ENCODE data around the gene UNCX. TPM values are rescaled to one million over a fixed set of nuclear protein-coding genes. Genes with fewer than 3 reads are reported as not detected.

The UNCX gene
- polyA plus RNA-seq, 4 donors, result not detected

- no peak for FAIRE-seq
- Histone ChIP-seq H3K4me1 (ENCODE audit: control insufficient read depth in 3 of 3, insufficient read depth in 2 of 3, low read depth in 1 of 3, low read length in 2 of 3) (no peaks in the 10 kb centered on the region), H3K27me3 (ENCODE audit: control insufficient read depth in 3 of 3, insufficient read depth in 3 of 3, low read length in 3 of 3) (peaks cover 20 to 96% (median 61%) of the 10 kb centered on the region in 3 donors), H3K9me3 (ENCODE audit: control insufficient read depth in 2 of 2, insufficient read depth in 1 of 2, low read depth in 1 of 2, low read length in 1 of 2) (peaks cover 0 to 12% of the 10 kb centered on the region in 2 donors), H3K27ac (ENCODE audit: low read depth in 1 of 3, low read length in 2 of 3) (no peak overlapping the region), H3K36me3 (ENCODE audit: control insufficient read depth in 3 of 3, insufficient read depth in 2 of 3, low read depth in 1 of 3, low read length in 3 of 3) (no peaks in the 10 kb centered on the region), H3K4me3 (ENCODE audit: low read depth in 1 of 3, low read length in 3 of 3) (no peak overlapping the region)
- DNase-seq, result no peak
- 5 to 9% (median 7%) methylated on average over 47 to 48 of the region's 48 CpGs for WGBS, 3 donors
Observed at GRCh38 chr7:1247527-1248041, 14.9 kb downstream of the UNCX start.

- Histone ChIP-seq H3K9me3 (ENCODE audit: control insufficient read depth in 2 of 2, insufficient read depth in 1 of 2, low read depth in 1 of 2, low read length in 1 of 2) (peaks cover 0 to 12% of the 10 kb centered on the region in 2 donors), H3K4me1 (ENCODE audit: control insufficient read depth in 3 of 3, insufficient read depth in 2 of 3, low read depth in 1 of 3, low read length in 2 of 3) (no peaks in the 10 kb centered on the region), H3K27ac (ENCODE audit: low read depth in 1 of 3, low read length in 2 of 3) (no peak overlapping the region), H3K4me3 (ENCODE audit: low read depth in 1 of 3, low read length in 3 of 3) (no peak overlapping the region), H3K27me3 (ENCODE audit: control insufficient read depth in 3 of 3, insufficient read depth in 3 of 3, low read length in 3 of 3) (peaks cover 16 to 96% (median 56%) of the 10 kb centered on the region in 3 donors), H3K36me3 (ENCODE audit: control insufficient read depth in 3 of 3, insufficient read depth in 2 of 3, low read depth in 1 of 3, low read length in 3 of 3) (no peaks in the 10 kb centered on the region)
- FAIRE-seq (no peak), DNase-seq (no peak)
- WGBS, 3 donors, result 7 to 8% (median 8%) methylated on average over 26 to 27 of the region's 27 CpGs
Observed at GRCh38 chr7:1248143-1248915, 15.7 kb downstream of the UNCX start.

GRCh38 chr7:1248916-1249581 lies 16.4 kb downstream of the UNCX start:
- Histone ChIP-seq H3K4me1 (ENCODE audit: control insufficient read depth in 3 of 3, insufficient read depth in 2 of 3, low read depth in 1 of 3, low read length in 2 of 3) (peaks cover 0 to under 1% (median 0%) of the 10 kb centered on the region in 3 donors), H3K27ac (ENCODE audit: low read depth in 1 of 3, low read length in 2 of 3) (no peak overlapping the region), H3K27me3 (ENCODE audit: control insufficient read depth in 3 of 3, insufficient read depth in 3 of 3, low read length in 3 of 3) (peaks cover 16 to 97% (median 54%) of the 10 kb centered on the region in 3 donors), H3K4me3 (ENCODE audit: low read depth in 1 of 3, low read length in 3 of 3) (no peak overlapping the region), H3K36me3 (ENCODE audit: control insufficient read depth in 3 of 3, insufficient read depth in 2 of 3, low read depth in 1 of 3, low read length in 3 of 3) (no peaks in the 10 kb centered on the region), H3K9me3 (ENCODE audit: control insufficient read depth in 2 of 2, insufficient read depth in 1 of 2, low read depth in 1 of 2, low read length in 1 of 2) (peaks cover 0 to 8% of the 10 kb centered on the region in 2 donors)
- DNase-seq (no peak), FAIRE-seq (no peak)
- WGBS, 3 donors, result 8 to 11% (median 9%) methylated on average over 20 to 26 of the region's 26 CpGs

GRCh38 chr7:1249731-1250130 lies 17.1 kb downstream of the UNCX start:
- H3K27ac ChIP-seq (ENCODE audit: low read depth in 1 of 3, low read length in 2 of 3), result no peak overlapping the region
- FAIRE-seq, result no peak
- peaks cover 16 to 96% (median 48%) of the 10 kb centered on the region in 3 donors for H3K27me3 ChIP-seq (ENCODE audit: control insufficient read depth in 3 of 3, insufficient read depth in 3 of 3, low read length in 3 of 3)
- no peak for DNase-seq
- peaks cover 0 to 2% (median 0%) of the 10 kb centered on the region in 3 donors for H3K4me1 ChIP-seq (ENCODE audit: control insufficient read depth in 3 of 3, insufficient read depth in 2 of 3, low read depth in 1 of 3, low read length in 2 of 3)
- 7 to 11% (median 9%) methylated on average over 13 to 14 of the region's 14 CpGs for WGBS, 3 donors
- peaks cover 0 to 1% of the 10 kb centered on the region in 2 donors for H3K9me3 ChIP-seq (ENCODE audit: control insufficient read depth in 2 of 2, insufficient read depth in 1 of 2, low read depth in 1 of 2, low read length in 1 of 2)
- no peak overlapping the region for H3K4me3 ChIP-seq (ENCODE audit: low read depth in 1 of 3, low read length in 3 of 3)
- no peaks in the 10 kb centered on the region for H3K36me3 ChIP-seq (ENCODE audit: control insufficient read depth in 3 of 3, insufficient read depth in 2 of 3, low read depth in 1 of 3, low read length in 3 of 3)

DNA sequence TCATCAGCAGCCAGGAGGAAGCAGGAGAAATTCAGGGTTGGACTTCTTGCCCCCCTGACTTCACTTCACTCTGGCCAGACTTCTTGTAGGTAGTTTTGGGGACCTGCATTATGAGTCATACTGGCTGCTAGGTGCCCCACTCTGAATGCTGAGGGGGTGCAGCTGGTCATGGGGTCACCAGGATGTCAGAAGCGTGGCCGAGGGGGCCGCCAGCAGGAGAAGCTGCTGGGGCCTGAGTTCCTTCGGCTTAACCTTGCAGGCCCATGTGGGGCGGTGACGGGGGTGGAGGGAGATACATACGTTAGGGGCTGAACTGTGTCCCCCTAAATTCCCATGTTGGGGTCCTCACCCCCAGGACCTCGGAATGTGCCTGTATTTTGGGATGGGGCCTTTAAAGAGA lies 18.2 kb downstream of the UNCX start:
- Histone ChIP-seq H3K4me1 (ENCODE audit: control insufficient read depth in 3 of 3, insufficient read depth in 2 of 3, low read depth in 1 of 3, low read length in 2 of 3) (peaks cover 0 to 2% (median 0%) of the 10 kb centered on the region in 3 donors), H3K27ac (ENCODE audit: low read depth in 1 of 3, low read length in 2 of 3) (no peak overlapping the region), H3K27me3 (ENCODE audit: control insufficient read depth in 3 of 3, insufficient read depth in 3 of 3, low read length in 3 of 3) (peaks cover 19 to 96% (median 39%) of the 10 kb centered on the region in 3 donors), H3K36me3 (ENCODE audit: control insufficient read depth in 3 of 3, insufficient read depth in 2 of 3, low read depth in 1 of 3, low read length in 3 of 3) (no peaks in the 10 kb centered on the region), H3K9me3 (ENCODE audit: control insufficient read depth in 2 of 2, insufficient read depth in 1 of 2, low read depth in 1 of 2, low read length in 1 of 2) (no peaks in the 10 kb centered on the region), H3K4me3 (ENCODE audit: low read depth in 1 of 3, low read length in 3 of 3) (no peak overlapping the region)
- WGBS, 3 donors, result 82 to 88% (median 87%) methylated on average over 8 of the region's 8 CpGs
- DNase-seq (no peak), FAIRE-seq (no peak)

DNA sequence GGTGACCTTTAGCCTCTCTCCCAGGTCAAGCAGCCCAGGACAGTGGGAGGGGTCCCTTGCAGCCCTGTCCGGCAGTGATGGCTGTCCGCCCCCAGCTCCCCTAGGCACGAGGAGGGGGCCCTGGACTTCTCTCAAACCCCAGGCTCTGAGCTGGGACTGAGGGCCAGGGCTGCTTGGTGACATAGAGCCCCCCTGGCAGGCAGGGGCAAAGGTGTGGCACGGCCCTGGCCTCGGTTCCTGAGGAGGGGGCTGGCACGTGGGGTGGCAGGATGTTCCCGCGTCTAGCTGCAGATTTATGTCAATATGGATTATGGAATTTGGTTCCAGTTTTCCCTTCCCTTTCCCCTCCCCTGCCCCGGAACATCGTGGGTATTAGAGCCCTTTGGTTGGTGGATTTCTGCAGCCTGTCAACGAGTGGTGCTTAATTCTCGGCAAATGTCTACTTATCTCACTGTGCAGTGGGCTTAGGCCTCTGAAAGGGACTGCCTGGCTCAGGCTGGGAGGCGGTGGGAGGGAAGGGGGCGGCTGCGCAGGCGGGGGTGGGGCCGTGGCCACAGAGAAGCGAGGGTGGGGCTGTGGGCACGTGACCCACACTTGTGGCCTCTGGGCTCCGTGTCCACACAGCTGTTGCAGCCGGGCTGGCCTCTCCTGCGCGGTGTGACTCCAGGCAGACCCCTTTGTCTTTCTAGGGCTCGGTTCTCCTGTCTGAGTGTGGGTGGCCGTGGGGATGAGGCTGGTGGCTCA lies 19.3 kb downstream of the UNCX start:
- no peak for DNase-seq
- no peak for FAIRE-seq

DNA sequence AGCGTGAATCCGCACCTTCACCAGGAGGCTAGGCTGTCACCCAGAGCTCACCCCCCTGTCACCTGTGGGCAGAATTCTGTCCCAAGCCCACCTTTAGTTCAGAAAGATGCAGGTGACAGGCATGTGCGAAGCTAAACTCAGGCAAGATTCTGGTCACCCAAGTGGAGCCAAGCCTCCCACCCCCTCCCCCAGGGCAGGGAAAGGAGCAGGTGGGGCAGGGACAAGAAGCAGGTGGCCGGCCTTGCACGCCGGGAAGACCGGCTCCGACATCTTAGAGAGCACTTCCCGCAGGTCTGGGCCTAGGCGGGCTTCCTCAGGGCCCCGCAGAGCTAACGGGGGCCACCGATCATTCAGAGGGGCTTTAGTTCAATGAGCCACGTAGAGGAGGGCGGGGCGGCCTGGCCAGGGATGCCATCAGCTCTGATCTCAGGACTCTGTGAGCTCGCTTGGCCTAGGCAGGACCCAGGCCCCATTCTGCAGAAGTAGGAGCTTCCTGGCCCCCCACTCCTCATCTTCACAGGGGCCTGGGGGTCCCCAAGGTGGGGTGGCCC lies 19.9 kb downstream of the UNCX start:
- no peak overlapping the region for H3K4me3 ChIP-seq (ENCODE audit: low read depth in 1 of 3, low read length in 3 of 3)
- DNase-seq (no peak), FAIRE-seq (no peak)
- no peaks in the 10 kb centered on the region for H3K36me3 ChIP-seq (ENCODE audit: control insufficient read depth in 3 of 3, insufficient read depth in 2 of 3, low read depth in 1 of 3, low read length in 3 of 3)
- H3K9me3 ChIP-seq (ENCODE audit: control insufficient read depth in 2 of 2, insufficient read depth in 1 of 2, low read depth in 1 of 2, low read length in 1 of 2), result no peaks in the 10 kb centered on the region
- H3K4me1 ChIP-seq (ENCODE audit: control insufficient read depth in 3 of 3, insufficient read depth in 2 of 3, low read depth in 1 of 3, low read length in 2 of 3), result peaks cover 0 to 2% (median 0%) of the 10 kb centered on the region in 3 donors
- H3K27me3 ChIP-seq (ENCODE audit: control insufficient read depth in 3 of 3, insufficient read depth in 3 of 3, low read length in 3 of 3), result peaks cover 11 to 97% (median 31%) of the 10 kb centered on the region in 3 donors
- no peak overlapping the region for H3K27ac ChIP-seq (ENCODE audit: low read depth in 1 of 3, low read length in 2 of 3)
- 53 to 77% (median 62%) methylated on average over 17 of the region's 17 CpGs for WGBS, 3 donors

More for the DNA sequence above, 19.3 kb downstream of the UNCX start:
- Histone ChIP-seq H3K4me1 (ENCODE audit: control insufficient read depth in 3 of 3, insufficient read depth in 2 of 3, low read depth in 1 of 3, low read length in 2 of 3) (peaks cover 0 to 2% (median 0%) of the 10 kb centered on the region in 3 donors), H3K27ac (ENCODE audit: low read depth in 1 of 3, low read length in 2 of 3) (no peak overlapping the region), H3K9me3 (ENCODE audit: control insufficient read depth in 2 of 2, insufficient read depth in 1 of 2, low read depth in 1 of 2, low read length in 1 of 2) (no peaks in the 10 kb centered on the region), H3K36me3 (ENCODE audit: control insufficient read depth in 3 of 3, insufficient read depth in 2 of 3, low read depth in 1 of 3, low read length in 3 of 3) (no peaks in the 10 kb centered on the region), H3K27me3 (ENCODE audit: control insufficient read depth in 3 of 3, insufficient read depth in 3 of 3, low read length in 3 of 3) (peaks cover 18 to 96% (median 35%) of the 10 kb centered on the region in 3 donors), H3K4me3 (ENCODE audit: low read depth in 1 of 3, low read length in 3 of 3) (no peak overlapping the region)
- WGBS, 3 donors, result 30 to 46% (median 30%) methylated on average over 22 to 25 of the region's 25 CpGs
